ENCODE results near the gene LAMA3.

- TF ChIP-seq CTCF (conservative IDR thresholded peaks at IDR 0.05; ENCODE audit: low read length), result no peak
- TF ChIP-seq EZH2phosphoT487 (IDR thresholded peaks at IDR 0.05; ENCODE audit: borderline replicate concordance), result no peak
These were observed 40.2 kb upstream of the LAMA3 start for GRCh38 chr18:23648940-23649607.

All from Loucy (cell line).